SU-DHL-6 (cell line): ENCODE data around the gene ARHGAP10.

ENCODE experiments used
- EZH2phosphoT487 ChIP-seq: fragments of 200-600 bp; sonication (generic), shearing (Covaris generic); conservative IDR thresholded peaks from 2 replicates; pipeline ENCODE4 v1.6.1; 2018; ENCODE audit warnings: mild to moderate bottlenecking, antibody characterized with exemption, low read length, moderate library complexity, mixed read lengths
- TF ChIP-seq, protein P1 (sequence below): fragments of 200-600 bp; sonication (generic); IDR thresholded peaks from one replicate; pipeline ENCODE4 v1.5.1; 2017; ENCODE audit warnings: antibody characterized with exemption, mild to moderate bottlenecking, low read length, moderate library complexity; ENCODE audit not compliant: insufficient read depth, poor library complexity, severe bottlenecking

DNA sequence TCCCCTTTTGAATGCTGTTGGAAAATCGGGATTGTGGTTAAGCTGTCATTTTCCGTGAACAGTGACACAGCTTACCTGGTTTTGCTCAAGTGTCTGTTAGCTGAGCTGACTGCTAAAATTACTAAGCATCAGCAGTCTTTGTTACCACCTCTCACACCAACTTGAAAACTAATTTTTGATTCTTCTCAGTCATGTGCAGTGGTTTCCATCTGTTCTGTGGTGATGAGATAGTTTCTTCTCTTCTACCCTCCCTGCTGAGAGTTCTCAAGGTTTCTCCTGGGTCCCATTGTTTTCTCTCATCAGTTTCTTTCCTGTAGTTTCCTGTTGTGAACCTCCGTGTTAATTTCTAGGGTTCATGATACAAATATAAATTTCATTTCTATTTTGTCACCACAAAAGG is 225.6 kb downstream of the ARHGAP10 start:
- TF ChIP-seq, protein P1, sequence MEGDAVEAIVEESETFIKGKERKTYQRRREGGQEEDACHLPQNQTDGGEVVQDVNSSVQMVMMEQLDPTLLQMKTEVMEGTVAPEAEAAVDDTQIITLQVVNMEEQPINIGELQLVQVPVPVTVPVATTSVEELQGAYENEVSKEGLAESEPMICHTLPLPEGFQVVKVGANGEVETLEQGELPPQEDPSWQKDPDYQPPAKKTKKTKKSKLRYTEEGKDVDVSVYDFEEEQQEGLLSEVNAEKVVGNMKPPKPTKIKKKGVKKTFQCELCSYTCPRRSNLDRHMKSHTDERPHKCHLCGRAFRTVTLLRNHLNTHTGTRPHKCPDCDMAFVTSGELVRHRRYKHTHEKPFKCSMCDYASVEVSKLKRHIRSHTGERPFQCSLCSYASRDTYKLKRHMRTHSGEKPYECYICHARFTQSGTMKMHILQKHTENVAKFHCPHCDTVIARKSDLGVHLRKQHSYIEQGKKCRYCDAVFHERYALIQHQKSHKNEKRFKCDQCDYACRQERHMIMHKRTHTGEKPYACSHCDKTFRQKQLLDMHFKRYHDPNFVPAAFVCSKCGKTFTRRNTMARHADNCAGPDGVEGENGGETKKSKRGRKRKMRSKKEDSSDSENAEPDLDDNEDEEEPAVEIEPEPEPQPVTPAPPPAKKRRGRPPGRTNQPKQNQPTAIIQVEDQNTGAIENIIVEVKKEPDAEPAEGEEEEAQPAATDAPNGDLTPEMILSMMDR: no peak
- no peak for TF ChIP-seq EZH2phosphoT487
